ENCODE results near the gene KIF5B. TPM values are rescaled to one million over a fixed set of nuclear protein-coding genes. Genes with fewer than 3 reads are reported as not detected.
A peak's percentile ranks its signal among the peaks of the same experiment; 100 is the strongest.

Gene KIF5B
- total and polyA plus RNA-seq, 9 of the 15 experiments (the other 6 are each of a cell fraction or from before 2014, with no cell fraction given), result 24.4 to 94.4 (median 68.9) TPM

GRCh38 chr10:31972519-31973041 lies 83.6 kb downstream of the KIF5B start (continued):
- peak in 1 of 3 experiments; percentile 78; a peak in 2 of 6 replicates for TF ChIP-seq ZBTB11 (CRISPR knock-in tag; IDR thresholded peaks at IDR 0.05)
- TF ChIP-seq SREBF2 (CRISPR knock-in tag; IDR thresholded peaks at IDR 0.05), result no peak
- peak; percentile 34 to 82 for TF ChIP-seq AFF1 (IDR thresholded peaks at IDR 0.05; ENCODE audit: low read depth in 1 of 2, partially characterized antibody in 2 of 2)
- TF ChIP-seq ZNF165 (CRISPR knock-in tag; IDR thresholded peaks at IDR 0.05; ENCODE audit: borderline replicate concordance), result no peak
- no peak for TF ChIP-seq RFX5 (IDR thresholded peaks at IDR 0.05; ENCODE audit: low read depth, low read length)
- TF ChIP-seq ZNF316 (IDR thresholded peaks at IDR 0.05), result peak; percentile 55
- no peak for TF ChIP-seq SNRNP70 (optimal IDR thresholded peaks at IDR 0.05; ENCODE audit: low read depth, low read length)
- TF ChIP-seq ZNF184 (CRISPR knock-in tag; IDR thresholded peaks at IDR 0.05), result no peak
- no peak for TF ChIP-seq SRSF9 (IDR thresholded peaks at IDR 0.05; ENCODE audit: borderline replicate concordance, low read depth, low read length)
- TF ChIP-seq, protein P1, sequence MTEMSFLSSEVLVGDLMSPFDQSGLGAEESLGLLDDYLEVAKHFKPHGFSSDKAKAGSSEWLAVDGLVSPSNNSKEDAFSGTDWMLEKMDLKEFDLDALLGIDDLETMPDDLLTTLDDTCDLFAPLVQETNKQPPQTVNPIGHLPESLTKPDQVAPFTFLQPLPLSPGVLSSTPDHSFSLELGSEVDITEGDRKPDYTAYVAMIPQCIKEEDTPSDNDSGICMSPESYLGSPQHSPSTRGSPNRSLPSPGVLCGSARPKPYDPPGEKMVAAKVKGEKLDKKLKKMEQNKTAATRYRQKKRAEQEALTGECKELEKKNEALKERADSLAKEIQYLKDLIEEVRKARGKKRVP (CRISPR knock-in tag; IDR thresholded peaks at IDR 0.05), result peak; percentile 60; the same call in 1 of the 2 replicates
- no peak for TF ChIP-seq ZNF561 (CRISPR knock-in tag; conservative IDR thresholded peaks at IDR 0.05)
- TF ChIP-seq, protein P2, sequence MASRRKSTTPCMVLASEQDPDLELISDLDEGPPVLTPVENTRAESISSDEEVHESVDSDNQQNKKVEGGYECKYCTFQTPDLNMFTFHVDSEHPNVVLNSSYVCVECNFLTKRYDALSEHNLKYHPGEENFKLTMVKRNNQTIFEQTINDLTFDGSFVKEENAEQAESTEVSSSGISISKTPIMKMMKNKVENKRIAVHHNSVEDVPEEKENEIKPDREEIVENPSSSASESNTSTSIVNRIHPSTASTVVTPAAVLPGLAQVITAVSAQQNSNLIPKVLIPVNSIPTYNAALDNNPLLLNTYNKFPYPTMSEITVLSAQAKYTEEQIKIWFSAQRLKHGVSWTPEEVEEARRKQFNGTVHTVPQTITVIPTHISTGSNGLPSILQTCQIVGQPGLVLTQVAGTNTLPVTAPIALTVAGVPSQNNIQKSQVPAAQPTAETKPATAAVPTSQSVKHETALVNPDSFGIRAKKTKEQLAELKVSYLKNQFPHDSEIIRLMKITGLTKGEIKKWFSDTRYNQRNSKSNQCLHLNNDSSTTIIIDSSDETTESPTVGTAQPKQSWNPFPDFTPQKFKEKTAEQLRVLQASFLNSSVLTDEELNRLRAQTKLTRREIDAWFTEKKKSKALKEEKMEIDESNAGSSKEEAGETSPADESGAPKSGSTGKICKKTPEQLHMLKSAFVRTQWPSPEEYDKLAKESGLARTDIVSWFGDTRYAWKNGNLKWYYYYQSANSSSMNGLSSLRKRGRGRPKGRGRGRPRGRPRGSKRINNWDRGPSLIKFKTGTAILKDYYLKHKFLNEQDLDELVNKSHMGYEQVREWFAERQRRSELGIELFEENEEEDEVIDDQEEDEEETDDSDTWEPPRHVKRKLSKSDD (conservative IDR thresholded peaks at IDR 0.05; ENCODE audit: low read length), result no peak
- peak; percentile 99 for TF ChIP-seq GATA2 (CRISPR knock-in tag; IDR thresholded peaks at IDR 0.05)
- no peak for TF ChIP-seq NUFIP1 (IDR thresholded peaks at IDR 0.05; ENCODE audit: partially characterized antibody)
- TF ChIP-seq MXD1 (CRISPR knock-in tag; IDR thresholded peaks at IDR 0.05; ENCODE audit: borderline replicate concordance, poor library complexity, severe bottlenecking), result no peak
- TF ChIP-seq STAT5A (IDR thresholded peaks at IDR 0.05; ENCODE audit: borderline replicate concordance, low read length), result peak; percentile 97

Measured in K562 (cell line).